GM20431 (cell line): ENCODE results near the gene ACTR1A.

ENCODE experiments used
- in situ Hi-C: fragments of 300-500 bp; cut with MseI, MboI; formaldehyde crosslinking; loops from one replicate; pipeline ENCODE4 v1.15.0; 2020; ENCODE audit warnings: low sequenced_read_pairs; ENCODE audit not compliant: unreplicated experiment

Gene ACTR1A

DNA sequence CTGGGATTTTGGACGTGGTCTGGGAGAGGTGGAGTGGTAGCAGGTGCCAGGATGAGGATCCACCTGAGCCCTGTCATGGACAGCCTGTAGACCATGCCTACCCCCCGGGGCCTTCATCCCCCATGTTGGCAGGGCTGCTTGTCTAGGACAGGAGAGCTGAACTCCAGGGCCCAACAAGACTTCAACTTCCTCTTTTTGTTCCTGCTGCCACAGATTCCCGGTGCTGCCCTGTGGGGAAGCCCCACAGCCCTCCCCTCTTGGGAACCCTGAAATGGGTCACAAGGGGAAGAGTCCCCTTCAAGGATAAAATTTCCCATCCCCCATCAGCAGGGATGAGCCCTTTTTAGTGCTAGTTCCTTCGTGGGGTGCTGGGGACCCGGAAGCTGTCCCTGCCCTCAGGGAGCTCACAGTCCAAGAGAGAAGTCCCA, 68.9 kb downstream of the ACTR1A start:
- in situ Hi-C loops = no loop called here

DNA sequence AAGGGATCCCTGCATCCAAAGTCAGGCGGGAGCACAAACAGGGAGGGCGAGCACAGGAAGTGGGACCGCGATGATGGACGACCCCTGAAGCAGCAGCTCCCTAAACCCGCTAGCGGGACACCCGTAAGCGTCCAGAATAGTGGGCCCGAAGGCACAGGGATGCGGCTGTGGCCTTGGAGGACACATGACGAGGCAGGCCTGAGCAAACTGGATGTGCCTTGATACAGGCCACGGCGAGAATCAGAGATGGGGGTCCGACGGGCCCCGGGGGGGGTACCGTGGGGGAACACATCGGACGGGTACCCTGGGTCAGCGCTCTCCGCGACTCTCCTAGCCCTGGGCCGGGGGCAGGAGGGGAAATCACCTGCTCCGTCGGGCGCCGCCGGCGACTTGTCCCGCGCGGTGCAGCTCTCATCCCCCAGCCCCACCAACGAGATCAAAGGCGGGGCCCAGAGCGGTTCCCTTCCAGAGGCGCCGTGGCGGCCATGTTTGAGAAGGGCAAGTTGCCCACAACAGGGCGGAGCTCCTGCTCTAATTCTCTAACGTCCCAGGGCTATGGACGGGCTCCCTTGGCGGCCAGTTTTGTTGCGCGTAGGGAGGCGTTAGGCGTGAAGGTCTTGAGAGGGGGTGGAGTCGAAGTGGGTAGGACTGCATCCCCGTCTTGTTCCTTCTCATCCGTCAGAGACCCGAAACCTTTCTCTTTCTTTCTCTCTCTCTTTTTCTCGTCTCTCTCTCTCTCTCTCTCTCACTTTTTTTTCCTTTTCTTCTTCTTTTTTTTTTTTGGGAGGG, 70.2 kb downstream of the ACTR1A start, which contains the start of gene CUEDC2:
TSS of gene CUEDC2 (minus strand) at position 413 of the 789 bp plus-strand sequence. CDS start 7,386 bp downstream, outside the sequence.
- in situ Hi-C loops = no loop called here

- in situ Hi-C loops = no loop called here
These were observed 70.9 kb downstream of the ACTR1A start for GRCh38 chr10:102431452-102432124.

DNA sequence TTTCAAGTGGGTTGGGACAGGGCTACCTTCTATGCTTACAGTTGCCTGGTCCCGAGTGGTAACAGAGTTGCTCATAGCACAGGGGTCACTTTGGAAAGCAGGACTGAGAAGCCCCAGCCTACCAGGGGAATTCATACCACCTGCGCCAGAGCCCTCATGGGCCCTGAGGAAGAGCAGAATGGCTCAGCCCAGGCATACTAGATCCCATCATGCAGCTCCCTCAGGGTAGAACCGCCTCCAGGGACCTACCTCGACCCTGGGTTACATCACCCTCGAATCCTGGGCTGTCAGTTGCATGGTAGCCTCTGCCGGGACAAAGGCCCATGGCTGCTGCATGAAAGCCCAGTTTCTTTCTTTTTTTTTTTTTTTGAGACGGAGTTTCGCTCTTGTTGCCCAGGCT, 73.0 kb downstream of the ACTR1A start:
- in situ Hi-C loops = no loop called here
